ENCODE results near the gene THPO.

Gene THPO

GRCh38 chr3:184384342-184384741 is 6.3 kb upstream of the THPO start:
- no peak for DNase-seq

- no peak for DNase-seq
These were observed 5.2 kb upstream of the THPO start for GRCh38 chr3:184383033-184383740.

- DNase-seq = no peak
These were observed 4.5 kb upstream of the THPO start for GRCh38 chr3:184382326-184383032.

GRCh38 chr3:184381261-184382224 is 3.5 kb upstream of the THPO start:
- DNase-seq = no peak

GRCh38 chr3:184380627-184381260 is 2.7 kb upstream of the THPO start:
- DNase-seq = no peak

GRCh38 chr3:184380185-184380626 is 2.2 kb upstream of the THPO start:
- peak; percentile 36 for DNase-seq

GRCh38 chr3:184379358-184380184 is 1.6 kb upstream of the THPO start, which contains the start of gene CHRD:
Gene CHRD (plus strand): TSS chr3:184380054. CDS start chr3:184380319, 265 bp downstream.
- no peak for DNase-seq

GRCh38 chr3:184378651-184379357 is 797 bp upstream of the THPO start:
- DNase-seq = no peak

- DNase-seq = no peak
These were observed 633 bp downstream of the THPO start for GRCh38 chr3:184377374-184377773.

- no peak for DNase-seq
These were observed 2.1 kb downstream of the THPO start for GRCh38 chr3:184375747-184376461.

- DNase-seq = no peak
These were observed 4.6 kb downstream of the THPO start for GRCh38 chr3:184373422-184373821.

GRCh38 chr3:184372911-184373310 is 5.1 kb downstream of the THPO start:
- no peak for DNase-seq

- no peak for DNase-seq
These were observed 5.6 kb downstream of the THPO start for GRCh38 chr3:184372296-184372821.

- peak; percentile 89 for DNase-seq
These were observed 6.4 kb downstream of the THPO start for GRCh38 chr3:184371570-184372018.

- DNase-seq = no peak
These were observed 9.3 kb downstream of the THPO start for GRCh38 chr3:184368586-184369183.

GRCh38 chr3:184368116-184368515 is 9.9 kb downstream of the THPO start:
- DNase-seq = no peak

GRCh38 chr3:184366619-184367289 is 11.3 kb downstream of the THPO start:
- no peak for DNase-seq

GRCh38 chr3:184362668-184363546 is 15.1 kb downstream of the THPO start:
- DNase-seq = peak; percentile 96

All from NCI-H510A (cell line).